GM18511 (cell line): ENCODE results near the gene SLC6A18.
"Not testable (repeated sequence)": the region's sequence is repeated elsewhere in the genome, so short reads cannot be mapped to it uniquely, and the experiment has no call there.

Source experiments
- ATAC-seq: cut with Tn5 transposase; IDR thresholded peaks from one replicate; pipeline ENCODE4 v1.9.1; 2021; ENCODE audit warnings: mild to moderate bottlenecking, moderate library complexity; ENCODE audit not compliant: unreplicated experiment

SLC6A18 gene

GRCh38 chr5:1284336-1284970 lies 59.3 kb downstream of the SLC6A18 start:
- ATAC-seq, result not testable (repeated sequence)

GRCh38 chr5:1285141-1285540 lies 60.0 kb downstream of the SLC6A18 start:
- no peak for ATAC-seq

GRCh38 chr5:1285883-1286291 lies 60.7 kb downstream of the SLC6A18 start:
- no peak for ATAC-seq

- no peak for ATAC-seq
These were observed 63.5 kb downstream of the SLC6A18 start for GRCh38 chr5:1288439-1289335.

- not testable (repeated sequence) for ATAC-seq
These were observed 64.4 kb downstream of the SLC6A18 start for GRCh38 chr5:1289559-1289958.

- not testable (repeated sequence) for ATAC-seq
These were observed 65.8 kb downstream of the SLC6A18 start for GRCh38 chr5:1290956-1291355.

- no peak for ATAC-seq
These were observed 66.5 kb downstream of the SLC6A18 start for GRCh38 chr5:1291611-1292080.

- no peak for ATAC-seq
These were observed 67.0 kb downstream of the SLC6A18 start for GRCh38 chr5:1292139-1292538.

GRCh38 chr5:1292846-1293415 lies 67.8 kb downstream of the SLC6A18 start:
- no peak for ATAC-seq

- ATAC-seq, result no peak
These were observed 68.4 kb downstream of the SLC6A18 start for GRCh38 chr5:1293416-1294205.

- ATAC-seq, result no peak
These were observed 69.1 kb downstream of the SLC6A18 start for GRCh38 chr5:1294206-1294834.

- ATAC-seq, result no peak
These were observed 69.9 kb downstream of the SLC6A18 start, which contains the start of gene TERT for GRCh38 chr5:1294835-1295649. TERT (minus strand) TSS chr5:1295068; CDS start chr5:1294989, 79 bp downstream.

GRCh38 chr5:1295650-1296037 lies 70.5 kb downstream of the SLC6A18 start:
- ATAC-seq, result no peak
